Central memory CD8-positive, alpha-beta T cell (primary cell): ENCODE results near the gene CCNO.
A peak's percentile ranks its signal among the peaks of the same experiment; 100 is the strongest.

Source experiments
- ATAC-seq: fragments of 150-1000 bp; cut with Tn5 transposase; replicated peaks from 2 replicates; pipeline ENCODE4 v1.10.0; 2022; ENCODE audit warnings: mild to moderate bottlenecking, moderate FRiP score, moderate number of reproducible peaks; ENCODE audit not compliant: poor library complexity, severe bottlenecking; ENCODE audit errors: extremely low read depth
- DNase-seq, 2 donors: peaks; one replicate each; pipeline ENCODE4 v3.0.0; 2021; ENCODE audit warnings: low spot score in 2 of 2
- H3K27ac Mint-ChIP-seq: one replicate; pipeline ENCODE4 v1.8.0; 2022; ENCODE audit warnings: low read depth, mild to moderate bottlenecking, moderate library complexity, mixed read lengths
- H3K27me3 Mint-ChIP-seq: one replicate; pipeline ENCODE4 v1.8.0; 2022; ENCODE audit warnings: mixed read lengths
- H3K36me3 Mint-ChIP-seq: one replicate; pipeline ENCODE4 v1.8.0; 2022; ENCODE audit warnings: mild to moderate bottlenecking, moderate library complexity, mixed read lengths; ENCODE audit not compliant: insufficient read depth
- H3K4me1 Mint-ChIP-seq: one replicate; pipeline ENCODE4 v1.8.0; 2022; ENCODE audit warnings: mixed read lengths
- H3K4me3 Mint-ChIP-seq: one replicate; pipeline ENCODE4 v1.8.0; 2022; ENCODE audit warnings: mild to moderate bottlenecking, moderate library complexity, mixed read lengths
- H3K9me3 Mint-ChIP-seq: one replicate; pipeline ENCODE4 v1.8.0; 2022; ENCODE audit warnings: mixed read lengths

Gene CCNO

GRCh38 chr5:55232985-55233928 is at the start of gene CCNO:
CCNO (minus strand) TSS chr5:55233608; CDS start chr5:55233523, 85 bp downstream.
- H3K27me3 Mint-ChIP-seq, result peaks cover 81% of the 10 kb centered on the region
- peaks cover 27% of the 10 kb centered on the region for H3K4me1 Mint-ChIP-seq
- H3K9me3 Mint-ChIP-seq, result no peaks in the 10 kb centered on the region
- peak within 1 kb of the TSS; percentile 87 for H3K4me3 Mint-ChIP-seq
- DNase-seq (peak; percentile 36 to 42), ATAC-seq (peak; percentile 71)
- H3K36me3 Mint-ChIP-seq, result peaks cover 1% of the 10 kb centered on the region
- no peak within 1 kb of the TSS for H3K27ac Mint-ChIP-seq

GRCh38 chr5:55278778-55279177 is 45.4 kb upstream of the CCNO start:
- DNase-seq (no peak), ATAC-seq (no peak)
- peak overlapping the region; percentile 60 for H3K27ac Mint-ChIP-seq
- peaks cover 51% of the 10 kb centered on the region for H3K36me3 Mint-ChIP-seq
- no peaks in the 10 kb centered on the region for H3K4me1 Mint-ChIP-seq
- no peak overlapping the region for H3K4me3 Mint-ChIP-seq
- no peaks in the 10 kb centered on the region for H3K27me3 Mint-ChIP-seq
- H3K9me3 Mint-ChIP-seq, result no peaks in the 10 kb centered on the region

- no peaks in the 10 kb centered on the region for H3K4me1 Mint-ChIP-seq
- ATAC-seq (no peak), DNase-seq (no peak)
- H3K27ac Mint-ChIP-seq, result no peak overlapping the region
- H3K36me3 Mint-ChIP-seq, result peaks cover 48% of the 10 kb centered on the region
- H3K9me3 Mint-ChIP-seq, result no peaks in the 10 kb centered on the region
- H3K4me3 Mint-ChIP-seq, result no peak overlapping the region
- no peaks in the 10 kb centered on the region for H3K27me3 Mint-ChIP-seq
Measured at GRCh38 chr5:55276771-55277170, 43.4 kb upstream of the CCNO start.

- ATAC-seq (no peak), DNase-seq (no peak)
- Mint-ChIP-seq H3K4me3 (no peak overlapping the region), H3K27ac (no peak overlapping the region), H3K4me1 (no peaks in the 10 kb centered on the region), H3K36me3 (peaks cover 49% of the 10 kb centered on the region), H3K9me3 (no peaks in the 10 kb centered on the region), H3K27me3 (no peaks in the 10 kb centered on the region)
Measured at GRCh38 chr5:55258339-55258738, 24.9 kb upstream of the CCNO start.

GRCh38 chr5:55254802-55255201 is 21.4 kb upstream of the CCNO start:
- Mint-ChIP-seq H3K4me1 (no peaks in the 10 kb centered on the region), H3K36me3 (peaks cover 27% of the 10 kb centered on the region), H3K27me3 (no peaks in the 10 kb centered on the region), H3K27ac (no peak overlapping the region), H3K4me3 (no peak overlapping the region), H3K9me3 (no peaks in the 10 kb centered on the region)
- DNase-seq, result no peak
- ATAC-seq, result no peak

GRCh38 chr5:55250064-55250463 is 16.7 kb upstream of the CCNO start:
- Mint-ChIP-seq H3K9me3 (peaks cover 6% of the 10 kb centered on the region), H3K27ac (no peak overlapping the region), H3K27me3 (peaks cover 14% of the 10 kb centered on the region), H3K4me3 (no peak overlapping the region), H3K36me3 (no peaks in the 10 kb centered on the region), H3K4me1 (no peaks in the 10 kb centered on the region)
- DNase-seq (no peak), ATAC-seq (no peak)

GRCh38 chr5:55241746-55242145 is 8.3 kb upstream of the CCNO start:
- Mint-ChIP-seq H3K36me3 (no peaks in the 10 kb centered on the region), H3K4me3 (no peak overlapping the region), H3K4me1 (no peaks in the 10 kb centered on the region), H3K27me3 (peaks cover 36% of the 10 kb centered on the region), H3K9me3 (no peaks in the 10 kb centered on the region), H3K27ac (no peak overlapping the region)
- DNase-seq (no peak), ATAC-seq (no peak)

GRCh38 chr5:55236800-55237199 is 3.4 kb upstream of the CCNO start:
- peaks cover 56% of the 10 kb centered on the region for H3K27me3 Mint-ChIP-seq

GRCh38 chr5:55234121-55234700 is 803 bp upstream of the CCNO start:
- Mint-ChIP-seq H3K27ac (no peak overlapping the region), H3K4me3 (peak overlapping the region; percentile 87), H3K36me3 (peaks cover 1% of the 10 kb centered on the region), H3K4me1 (peaks cover 27% of the 10 kb centered on the region), H3K27me3 (peaks cover 81% of the 10 kb centered on the region), H3K9me3 (no peaks in the 10 kb centered on the region)
- ATAC-seq (no peak), DNase-seq (no peak)

More at GRCh38 chr5:55236800-55237199, 3.4 kb upstream of the CCNO start:
- peaks cover 16% of the 10 kb centered on the region for H3K4me1 Mint-ChIP-seq
- no peak overlapping the region for H3K4me3 Mint-ChIP-seq
- DNase-seq (no peak), ATAC-seq (no peak)
- H3K9me3 Mint-ChIP-seq, result no peaks in the 10 kb centered on the region
- peaks cover 1% of the 10 kb centered on the region for H3K36me3 Mint-ChIP-seq
- H3K27ac Mint-ChIP-seq, result no peak overlapping the region

- H3K27ac Mint-ChIP-seq, result no peak overlapping the region
Measured at GRCh38 chr5:55232271-55232984, 980 bp downstream of the CCNO start.

GRCh38 chr5:55231919-55232270 is 1.5 kb downstream of the CCNO start:
- DNase-seq (no peak), ATAC-seq (no peak)
- no peaks in the 10 kb centered on the region for H3K9me3 Mint-ChIP-seq
- no peak overlapping the region for H3K27ac Mint-ChIP-seq
- peaks cover 86% of the 10 kb centered on the region for H3K27me3 Mint-ChIP-seq
- H3K36me3 Mint-ChIP-seq, result peaks cover 1% of the 10 kb centered on the region
- peak overlapping the region; percentile 87 for H3K4me3 Mint-ChIP-seq
- peaks cover 33% of the 10 kb centered on the region for H3K4me1 Mint-ChIP-seq

More at GRCh38 chr5:55232271-55232984, 980 bp downstream of the CCNO start:
- Mint-ChIP-seq H3K4me1 (peaks cover 33% of the 10 kb centered on the region), H3K4me3 (peak overlapping the region; percentile 87), H3K36me3 (peaks cover 1% of the 10 kb centered on the region), H3K27me3 (peaks cover 89% of the 10 kb centered on the region), H3K9me3 (no peaks in the 10 kb centered on the region)
- ATAC-seq, result no peak
- DNase-seq, result no peak

- peak in 1 of 2 donors; percentile 16 for DNase-seq
- Mint-ChIP-seq H3K4me3 (peak overlapping the region; percentile 87), H3K27ac (no peak overlapping the region), H3K36me3 (peaks cover 4% of the 10 kb centered on the region), H3K27me3 (peaks cover 82% of the 10 kb centered on the region), H3K4me1 (peaks cover 35% of the 10 kb centered on the region), H3K9me3 (no peaks in the 10 kb centered on the region)
- no peak for ATAC-seq
Measured at GRCh38 chr5:55231029-55231918, 2.1 kb downstream of the CCNO start.
